K562 (cell line): ENCODE data around the gene ZNF816. TPM values are rescaled to one million over a fixed set of nuclear protein-coding genes. Genes with fewer than 3 reads are reported as not detected.
A peak's percentile ranks its signal among the peaks of the same experiment; 100 is the strongest.

Experiments
- ATF1 ChIP-seq, 2 experiments: fragments of 450-650 bp in 1 of 2; IDR thresholded peaks; 2 replicates each; pipeline ENCODE4 v1.6.1; 2016; ENCODE audit warnings: missing compliant biosample characterization in 1 of 2, missing genetic modification characterization in 1 of 2
- CGGBP1 ChIP-seq: fragments of 250-450 bp; sonication (Bioruptor Pico); IDR thresholded peaks from 2 replicates; pipeline ENCODE4 v1.9.0; 2021; ENCODE audit warnings: mild to moderate bottlenecking
- ILF3 ChIP-seq: fragments of 450-650 bp; IDR thresholded peaks from 2 replicates; pipeline ENCODE4 v1.6.1; 2018; ENCODE audit warnings: antibody characterized with exemption, mild to moderate bottlenecking, moderate library complexity, borderline replicate concordance
- KDM5B ChIP-seq: fragments of 200-600 bp; sonication (generic); IDR thresholded peaks from 2 replicates; pipeline ENCODE4 v1.6.1; 2012; ENCODE audit warnings: low read depth, mild to moderate bottlenecking, moderate library complexity, low read length, control low read depth, inconsistent platforms; ENCODE audit not compliant: insufficient replicate concordance
- L3MBTL2 ChIP-seq: fragments of 450-650 bp; IDR thresholded peaks from 2 replicates; pipeline ENCODE4 v1.6.1; 2016; ENCODE audit warnings: mild to moderate bottlenecking, moderate library complexity
- NCOA1 ChIP-seq: fragments of 450-650 bp; IDR thresholded peaks from 2 replicates; pipeline ENCODE4 v1.6.1; 2016; ENCODE audit warnings: low read depth
- POLR2AphosphoS5 ChIP-seq: IDR thresholded peaks from 2 replicates; pipeline ENCODE4 v1.6.1; 2011; ENCODE audit warnings: mild to moderate bottlenecking, low read depth, low read length, moderate library complexity; ENCODE audit not compliant: control insufficient read depth, insufficient read depth
- RBM22 ChIP-seq: fragments of 200-400 bp; formaldehyde crosslinking; IDR thresholded peaks from 2 replicates; pipeline ENCODE4 v1.6.1; 2018; ENCODE audit warnings: low read length, low read depth; ENCODE audit not compliant: poor library complexity, severe bottlenecking
- TBL1XR1 ChIP-seq, 2 experiments: IDR thresholded peaks; 2 replicates each; pipeline ENCODE4 v1.6.1; 2012; ENCODE audit warnings: improper control_type of control experiment in 2 of 2, low read length in 2 of 2, mild to moderate bottlenecking in 1 of 2
- ZBTB17 ChIP-seq: fragments of 450-650 bp; formaldehyde crosslinking; IDR thresholded peaks from 2 replicates; pipeline ENCODE4 v1.4.0; 2020; ENCODE audit warnings: mild to moderate bottlenecking
- ZKSCAN1 ChIP-seq: fragments of 150-350 bp; IDR thresholded peaks from 2 replicates; pipeline ENCODE4 v1.6.1; 2016; ENCODE audit warnings: low read depth, low read length
- ZNF589 ChIP-seq: fragments of 200-800 bp; sonication (Bioruptor generic); IDR thresholded peaks from 2 replicates; pipeline ENCODE4 v1.6.1; 2016; ENCODE audit warnings: low read depth, missing genetic modification characterization, missing compliant biosample characterization
- ZSCAN32 ChIP-seq: fragments of 450-650 bp; formaldehyde crosslinking; IDR thresholded peaks from 2 replicates; pipeline ENCODE4 v1.4.0; 2020; ENCODE audit warnings: mild to moderate bottlenecking, moderate library complexity
- polyA plus RNA-seq, 8 experiments: library from polyadenylated mRNA; depleted of rRNA in 4 of 8; stranded (reverse) in 5 of 8; unstranded in 3 of 8; fragments of >200 nt; fragmentation: Nextera tagmentation in 2 of 8; fragmentation: Illumina TruSeq in 1 of 8; extraction: Ambion mirVana in 2 of 8; extraction: Trizol in 1 of 8; gene quantifications; 2 replicates each; pipeline versions ENCODE4 v1.2.1 to v1.2.3, GENCODE V29; 2011 to 2014; ENCODE audit warnings: inconsistent platforms in 1 of 8, missing spikeins in 1 of 8
- total RNA-seq, 7 experiments: library from RNA; depleted of rRNA in 6 of 7; stranded (reverse); fragments of >200 nt in 6 of 7; fragmentation: Illumina TruSeq in 2 of 7; extraction: Trizol in 2 of 7; gene quantifications; 2 replicates each; pipeline versions ENCODE4 v1.2.1 to v1.2.3, GENCODE V29; 2011 to 2021; ENCODE audit warnings: low replicate concordance in 1 of 7
- TF ChIP-seq, protein P1 (sequence below): fragments of 450-650 bp; IDR thresholded peaks from 2 replicates; pipeline ENCODE4 v1.6.1; 2018; ENCODE audit warnings: mild to moderate bottlenecking, low read depth; ENCODE audit not compliant: partially characterized antibody
- TF ChIP-seq, protein P2 (sequence below): IDR thresholded peaks from 2 replicates; pipeline ENCODE4 v1.6.1; 2014; ENCODE audit warnings: antibody characterized with exemption
- TF ChIP-seq, protein P3 (sequence below): IDR thresholded peaks from 2 replicates; pipeline ENCODE4 v1.6.1; 2011; ENCODE audit warnings: borderline replicate concordance, low read depth, mild to moderate bottlenecking, moderate library complexity, low read length; ENCODE audit not compliant: insufficient read depth, poor library complexity, severe bottlenecking
- TF ChIP-seq, protein P4 (sequence below): fragments of 450-650 bp; formaldehyde crosslinking; IDR thresholded peaks from 2 replicates; pipeline ENCODE4 v1.4.0; 2022; ENCODE audit warnings: mild to moderate bottlenecking, moderate library complexity
- TF ChIP-seq, protein P5 (sequence below): fragments of 450-650 bp; IDR thresholded peaks from 2 replicates; pipeline ENCODE4 v1.6.1; 2016; ENCODE audit warnings: antibody characterized with exemption

ZNF816 gene
- total and polyA plus RNA-seq, 9 of the 15 experiments (the other 6 are each of a cell fraction or from before 2014, with no cell fraction given) = 8.6 to 23.4 (median 13.0) TPM

DNA sequence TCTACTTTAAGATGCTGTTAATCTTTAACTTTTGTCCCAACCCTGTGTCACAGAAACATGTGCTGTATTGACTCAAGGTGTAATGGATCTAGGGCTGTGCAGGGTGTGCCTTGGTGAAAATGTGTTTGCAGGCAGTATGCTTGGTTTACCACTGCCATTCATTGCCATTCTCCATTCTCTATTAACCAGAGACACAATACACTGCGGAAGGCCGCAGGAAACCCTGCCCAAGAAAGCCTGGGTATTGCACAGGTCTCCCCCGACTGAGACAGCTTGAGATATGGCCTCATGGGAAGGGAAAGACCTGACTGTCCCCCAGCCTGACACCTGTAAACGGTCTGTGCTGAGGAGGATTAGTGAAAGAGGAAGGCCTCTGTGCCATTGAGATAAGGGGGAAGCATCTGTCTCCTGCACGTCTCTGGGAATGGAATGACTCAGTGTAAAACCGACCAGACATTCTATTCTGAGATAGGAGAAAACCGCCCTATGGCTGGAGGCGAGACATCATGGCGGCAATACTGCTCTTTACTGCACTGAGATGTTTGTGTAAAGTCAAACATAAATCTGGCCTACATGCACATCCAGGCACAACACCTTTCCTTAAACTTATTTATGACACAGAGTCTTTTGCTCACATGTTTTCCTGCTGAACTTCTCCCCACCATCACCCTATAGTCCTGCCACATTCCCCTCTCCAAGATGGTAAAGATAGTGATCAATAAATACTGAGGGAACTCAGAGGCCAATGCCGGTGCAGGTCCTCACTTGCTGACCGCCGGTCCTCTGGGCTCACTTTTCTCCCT lies 26.3 kb downstream of the ZNF816 start (continued):
- TF ChIP-seq, protein P1, sequence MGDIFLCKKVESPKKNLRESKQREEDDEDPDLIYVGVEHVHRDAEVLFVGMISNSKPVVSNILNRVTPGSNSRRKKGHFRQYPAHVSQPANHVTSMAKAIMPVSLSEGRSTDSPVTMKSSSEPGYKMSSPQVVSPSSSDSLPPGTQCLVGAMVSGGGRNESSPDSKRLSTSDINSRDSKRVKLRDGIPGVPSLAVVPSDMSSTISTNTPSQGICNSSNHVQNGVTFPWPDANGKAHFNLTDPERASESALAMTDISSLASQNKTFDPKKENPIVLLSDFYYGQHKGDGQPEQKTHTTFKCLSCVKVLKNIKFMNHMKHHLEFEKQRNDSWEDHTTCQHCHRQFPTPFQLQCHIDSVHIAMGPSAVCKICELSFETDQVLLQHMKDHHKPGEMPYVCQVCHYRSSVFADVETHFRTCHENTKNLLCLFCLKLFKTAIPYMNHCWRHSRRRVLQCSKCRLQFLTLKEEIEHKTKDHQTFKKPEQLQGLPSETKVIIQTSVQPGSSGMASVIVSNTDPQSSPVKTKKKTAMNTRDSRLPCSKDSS = no peak
- TF ChIP-seq POLR2AphosphoS5 (peak; percentile 99), NCOA1 (peak; percentile 90; the same call in 1 of the 2 replicates), RBM22 (no peak), TBL1XR1 (IDR thresholded peaks at IDR 0.05; ENCODE audit: low read length in 2 of 2) (peak; percentile 94 to 98), ZNF589 (CRISPR knock-in tag) (peak; percentile 92), ZKSCAN1 (peak; percentile 51; the same call in 1 of the 2 replicates), ILF3 (no peak), L3MBTL2 (peak; percentile 84), KDM5B (peak; percentile 26), ZBTB17 (CRISPR knock-in tag) (peak; percentile 93), ATF1 (CRISPR knock-in tag; IDR thresholded peaks at IDR 0.05) (no peak), ATF1 (tag; IDR thresholded peaks at IDR 0.05) (peak; percentile 69), CGGBP1 (no peak), ZSCAN32 (CRISPR knock-in tag) (no peak)
- TF ChIP-seq, protein P2, sequence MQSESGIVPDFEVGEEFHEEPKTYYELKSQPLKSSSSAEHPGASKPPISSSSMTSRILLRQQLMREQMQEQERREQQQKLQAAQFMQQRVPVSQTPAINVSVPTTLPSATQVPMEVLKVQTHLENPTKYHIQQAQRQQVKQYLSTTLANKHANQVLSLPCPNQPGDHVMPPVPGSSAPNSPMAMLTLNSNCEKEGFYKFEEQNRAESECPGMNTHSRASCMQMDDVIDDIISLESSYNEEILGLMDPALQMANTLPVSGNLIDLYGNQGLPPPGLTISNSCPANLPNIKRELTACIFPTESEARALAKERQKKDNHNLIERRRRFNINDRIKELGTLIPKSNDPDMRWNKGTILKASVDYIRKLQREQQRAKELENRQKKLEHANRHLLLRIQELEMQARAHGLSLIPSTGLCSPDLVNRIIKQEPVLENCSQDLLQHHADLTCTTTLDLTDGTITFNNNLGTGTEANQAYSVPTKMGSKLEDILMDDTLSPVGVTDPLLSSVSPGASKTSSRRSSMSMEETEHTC = peak; percentile 55; the same call in 1 of the 2 replicates
- TF ChIP-seq, protein P3, sequence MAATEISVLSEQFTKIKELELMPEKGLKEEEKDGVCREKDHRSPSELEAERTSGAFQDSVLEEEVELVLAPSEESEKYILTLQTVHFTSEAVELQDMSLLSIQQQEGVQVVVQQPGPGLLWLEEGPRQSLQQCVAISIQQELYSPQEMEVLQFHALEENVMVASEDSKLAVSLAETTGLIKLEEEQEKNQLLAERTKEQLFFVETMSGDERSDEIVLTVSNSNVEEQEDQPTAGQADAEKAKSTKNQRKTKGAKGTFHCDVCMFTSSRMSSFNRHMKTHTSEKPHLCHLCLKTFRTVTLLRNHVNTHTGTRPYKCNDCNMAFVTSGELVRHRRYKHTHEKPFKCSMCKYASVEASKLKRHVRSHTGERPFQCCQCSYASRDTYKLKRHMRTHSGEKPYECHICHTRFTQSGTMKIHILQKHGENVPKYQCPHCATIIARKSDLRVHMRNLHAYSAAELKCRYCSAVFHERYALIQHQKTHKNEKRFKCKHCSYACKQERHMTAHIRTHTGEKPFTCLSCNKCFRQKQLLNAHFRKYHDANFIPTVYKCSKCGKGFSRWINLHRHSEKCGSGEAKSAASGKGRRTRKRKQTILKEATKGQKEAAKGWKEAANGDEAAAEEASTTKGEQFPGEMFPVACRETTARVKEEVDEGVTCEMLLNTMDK = no peak
- TF ChIP-seq, protein P4, sequence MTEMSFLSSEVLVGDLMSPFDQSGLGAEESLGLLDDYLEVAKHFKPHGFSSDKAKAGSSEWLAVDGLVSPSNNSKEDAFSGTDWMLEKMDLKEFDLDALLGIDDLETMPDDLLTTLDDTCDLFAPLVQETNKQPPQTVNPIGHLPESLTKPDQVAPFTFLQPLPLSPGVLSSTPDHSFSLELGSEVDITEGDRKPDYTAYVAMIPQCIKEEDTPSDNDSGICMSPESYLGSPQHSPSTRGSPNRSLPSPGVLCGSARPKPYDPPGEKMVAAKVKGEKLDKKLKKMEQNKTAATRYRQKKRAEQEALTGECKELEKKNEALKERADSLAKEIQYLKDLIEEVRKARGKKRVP (CRISPR knock-in tag) = peak; percentile 84
- TF ChIP-seq, protein P5, sequence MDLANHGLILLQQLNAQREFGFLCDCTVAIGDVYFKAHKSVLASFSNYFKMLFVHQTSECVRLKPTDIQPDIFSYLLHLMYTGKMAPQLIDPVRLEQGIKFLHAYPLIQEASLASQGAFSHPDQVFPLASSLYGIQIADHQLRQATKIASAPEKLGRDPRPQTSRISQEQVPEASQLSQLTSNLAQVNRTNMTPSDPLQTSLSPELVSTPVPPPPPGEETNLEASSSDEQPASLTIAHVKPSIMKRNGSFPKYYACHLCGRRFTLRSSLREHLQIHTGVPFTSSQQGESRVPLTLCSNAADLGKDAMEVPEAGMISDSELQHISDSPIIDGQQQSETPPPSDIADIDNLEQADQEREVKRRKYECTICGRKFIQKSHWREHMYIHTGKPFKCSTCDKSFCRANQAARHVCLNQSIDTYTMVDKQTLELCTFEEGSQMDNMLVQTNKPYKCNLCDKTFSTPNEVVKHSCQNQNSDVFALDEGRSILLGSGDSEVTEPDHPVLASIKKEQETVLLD = no peak; the same call in none of the 2 replicates
